SIG-M5 treated with dmso at 0.1 percent for 504 hours (cell line): ENCODE measurements around the gene OR5L1.

ENCODE experiments used
- DNase-seq: peaks from one replicate; lab custom pipeline; 2025; ENCODE audit not compliant: unreplicated experiment; lab: John Stamatoyannopoulos, UW

Gene OR5L1

DNA sequence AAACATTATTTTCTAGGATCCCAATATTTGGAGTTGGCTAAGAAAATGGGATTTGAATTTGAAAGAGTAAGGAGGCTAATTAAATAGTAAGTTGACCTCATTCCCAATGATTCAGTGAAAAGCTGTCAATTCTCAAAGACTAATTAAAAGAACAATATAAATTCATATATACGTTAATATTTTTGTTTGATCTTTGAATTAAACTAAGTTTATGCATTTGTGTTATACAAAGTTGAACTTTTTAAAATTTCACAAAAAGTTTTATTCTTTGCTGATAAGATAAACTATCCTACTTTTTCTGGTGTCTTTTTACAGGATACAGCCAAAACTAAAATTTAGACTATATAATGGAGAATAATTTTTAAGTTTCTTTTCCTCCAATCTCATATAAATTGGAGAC, at the start of gene OR5L1:
Gene OR5L1, plus strand, starts transcription at position 301 of the 400 bp plus-strand sequence. CDS start 100 bp downstream, outside the sequence.
- no peak for DNase-seq

- no peak for DNase-seq
Observed at GRCh38 chr11:55773138-55773537, 38.0 kb upstream of the OR5L1 start, which contains the start of gene OR5D13. TSS of gene OR5D13 (plus strand) at chr11:55773438. CDS start at chr11:55773438, 0 bp downstream.

DNA sequence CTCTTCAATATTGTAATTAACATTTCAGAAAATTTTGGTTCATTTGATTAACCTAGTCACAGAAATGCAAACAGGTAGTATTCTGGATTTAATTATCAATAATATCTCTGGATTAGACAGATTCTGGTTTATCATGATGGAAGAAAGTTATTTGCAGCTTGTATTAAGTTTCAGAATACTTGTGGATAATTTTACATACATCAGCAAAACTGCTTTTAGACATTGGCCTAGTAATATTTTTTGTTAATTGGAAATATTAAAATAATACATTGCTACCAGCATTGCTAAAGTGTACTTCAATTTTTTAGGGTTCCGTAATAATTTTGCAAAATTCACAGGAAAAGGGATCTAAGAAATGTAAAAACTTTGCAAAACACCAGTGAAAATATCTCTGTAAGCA, 19.6 kb upstream of the OR5L1 start:
- no peak for DNase-seq

DNA sequence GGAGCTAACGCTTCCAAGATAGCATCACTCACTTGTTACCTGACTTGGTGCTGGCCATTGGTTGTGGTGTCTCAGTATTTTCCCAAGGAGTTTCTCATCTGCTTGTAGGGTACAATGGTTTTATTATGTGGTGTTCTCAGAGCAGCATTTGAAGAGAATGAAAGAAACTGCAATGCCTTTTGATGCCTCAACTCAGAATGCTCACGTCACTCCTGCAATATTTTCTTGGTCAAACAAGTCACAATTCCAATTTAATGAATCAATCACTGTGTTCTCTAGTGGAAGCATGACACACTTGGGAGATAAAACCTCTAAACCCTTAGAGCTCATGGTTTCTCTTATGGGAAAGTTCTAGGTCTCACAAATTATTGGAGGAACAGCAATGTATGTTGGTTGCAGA, 17.8 kb upstream of the OR5L1 start:
- DNase-seq = no peak

DNA sequence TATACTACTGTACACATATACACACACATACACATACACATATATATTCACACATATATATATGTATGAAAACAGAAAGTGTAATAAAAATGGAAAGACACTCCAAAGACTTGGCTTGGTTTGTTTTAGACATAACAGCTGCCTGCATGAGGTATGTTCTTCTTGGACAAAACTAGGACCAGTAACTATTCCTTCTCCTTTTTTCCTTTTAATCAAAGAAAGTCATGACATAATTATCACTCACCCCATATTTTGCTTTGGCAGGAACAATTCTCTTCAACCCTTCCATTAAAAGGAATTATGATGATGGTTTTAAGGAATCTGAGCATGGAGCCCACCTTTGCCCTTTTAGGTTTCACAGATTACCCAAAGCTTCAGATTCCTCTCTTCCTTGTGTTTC, 15.9 kb upstream of the OR5L1 start, which contains the start of gene OR5D14:
Gene OR5D14, plus strand, starts transcription at position 301 of the 400 bp plus-strand sequence. Its CDS starts 0 bp downstream, at position 301.
- no peak for DNase-seq

DNA sequence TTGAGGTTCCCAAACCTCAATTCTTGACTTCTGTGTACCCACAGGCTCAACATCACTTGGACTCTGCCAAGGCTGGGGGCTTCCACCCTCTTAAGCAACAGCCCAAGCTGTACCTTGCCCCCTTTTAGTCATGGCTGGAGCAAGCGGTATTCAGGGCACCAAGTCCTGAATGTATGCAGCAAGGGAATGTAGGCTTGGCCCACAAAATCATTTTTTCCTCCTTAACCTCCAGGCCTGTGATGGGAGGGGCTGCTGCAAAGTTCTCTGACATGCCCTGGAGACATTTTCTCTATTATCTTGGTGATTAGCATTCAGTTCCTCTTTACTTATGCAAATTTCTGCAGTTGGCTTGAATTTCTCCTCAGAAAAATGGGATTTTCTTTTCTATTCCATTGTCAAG, 4.9 kb upstream of the OR5L1 start:
- DNase-seq = no peak

DNA sequence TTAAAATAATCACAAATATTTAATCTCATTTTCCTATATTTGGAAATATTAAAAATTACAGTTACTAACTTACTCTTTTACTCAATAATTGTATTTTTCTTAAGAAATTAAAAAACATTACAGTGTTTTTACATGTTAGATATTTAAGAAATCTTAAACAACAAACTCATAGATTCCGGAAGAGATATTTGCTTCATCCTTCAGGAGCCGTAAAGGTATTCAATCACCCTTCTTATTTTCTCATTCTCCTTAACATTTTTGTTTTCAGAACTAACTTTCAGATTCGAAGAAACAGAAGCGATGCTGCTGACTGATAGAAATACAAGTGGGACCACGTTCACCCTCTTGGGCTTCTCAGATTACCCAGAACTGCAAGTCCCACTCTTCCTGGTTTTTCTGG, 8.2 kb downstream of the OR5L1 start, which contains the start of gene OR5D18:
Gene OR5D18, plus strand, starts transcription at position 301 of the 400 bp plus-strand sequence. Its CDS starts 0 bp downstream, at position 301.
- no peak for DNase-seq

DNA sequence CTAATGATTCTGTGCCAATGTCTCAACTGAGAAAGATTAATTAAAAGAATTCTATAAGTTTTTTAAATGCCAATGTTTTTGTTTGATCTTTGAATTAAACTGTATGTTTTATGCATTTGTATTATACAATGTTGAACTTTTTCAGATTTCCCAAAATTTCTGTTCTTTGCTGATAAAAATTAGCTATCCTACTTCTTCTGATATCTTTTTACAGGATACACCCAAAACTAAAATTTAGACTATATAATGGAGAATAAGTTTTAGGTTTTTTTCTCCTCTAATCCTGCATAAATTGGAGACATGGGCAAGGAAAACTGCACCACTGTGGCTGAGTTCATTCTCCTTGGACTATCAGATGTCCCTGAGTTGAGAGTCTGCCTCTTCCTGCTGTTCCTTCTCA, 15.8 kb downstream of the OR5L1 start, which contains the start of gene OR5L2:
Gene OR5L2, plus strand, starts transcription at position 301 of the 400 bp plus-strand sequence. Its CDS starts 0 bp downstream, at position 301.
- no peak for DNase-seq

DNA sequence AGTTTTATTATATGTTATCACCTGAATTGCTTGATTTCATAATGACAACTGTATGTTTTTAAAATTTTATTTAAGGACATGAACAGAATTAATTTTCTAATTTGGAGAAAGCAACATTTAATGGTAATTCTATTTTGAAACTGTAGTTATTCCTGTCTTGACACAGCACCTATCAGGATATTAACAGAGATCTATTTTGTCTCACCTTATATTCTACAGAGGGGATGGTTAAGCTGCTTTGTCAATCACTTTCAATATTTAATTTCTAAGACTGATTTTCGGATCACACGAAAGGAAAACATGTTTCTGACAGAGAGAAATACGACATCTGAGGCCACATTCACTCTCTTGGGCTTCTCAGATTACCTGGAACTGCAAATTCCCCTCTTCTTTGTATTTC, 27.3 kb downstream of the OR5L1 start, which contains the start of gene OR5D16:
Gene OR5D16, plus strand, starts transcription at position 301 of the 400 bp plus-strand sequence. Its CDS starts 0 bp downstream, at position 301.
- no peak for DNase-seq

DNA sequence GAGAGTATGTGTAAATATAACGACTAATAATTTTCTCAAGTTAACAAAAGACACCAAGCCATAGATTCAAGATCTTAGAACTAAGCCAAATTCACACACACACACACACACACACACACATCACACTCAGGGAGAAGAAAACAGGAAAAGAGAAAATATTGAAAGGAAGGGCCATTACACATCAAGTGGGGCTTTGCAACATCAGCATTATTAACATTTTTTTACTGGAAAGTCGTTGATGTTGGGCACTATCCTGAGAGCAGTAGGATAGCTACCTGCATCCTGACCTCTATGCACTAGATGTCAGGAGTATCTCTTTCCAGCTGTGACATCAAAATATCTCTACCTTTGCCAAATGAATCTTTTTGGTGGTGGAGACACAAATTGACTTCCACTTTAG, 36.3 kb downstream of the OR5L1 start:
- DNase-seq = no peak

- DNase-seq = no peak
Observed at GRCh38 chr11:55849037-55849436, 37.9 kb downstream of the OR5L1 start.

GRCh38 chr11:55852141-55852540, 41.0 kb downstream of the OR5L1 start:
- DNase-seq = no peak

GRCh38 chr11:55854704-55855103, 43.5 kb downstream of the OR5L1 start:
- DNase-seq = no peak
